Right lobe of liver (tissue), 4 donors: ENCODE measurements around the gene TCOF1.
"Not testable (repeated sequence)": the region's sequence is repeated elsewhere in the genome, so short reads cannot be mapped to it uniquely, and the experiment has no call there.

ENCODE experiments used
- CTCF ChIP-seq, 4 donors: fragments of 200-600 bp in 3 of 4; fragments of 450-650 bp in 1 of 4; IDR thresholded peaks; one replicate each; pipeline versions ENCODE4 v1.5.1 to v1.8.0; 2016 to 2022; ENCODE audit warnings: antibody characterized with exemption in 4 of 4, mild to moderate bottlenecking in 2 of 4
- POLR2A ChIP-seq: fragments of 450-650 bp; IDR thresholded peaks from one replicate; pipeline ENCODE4 v1.6.1; 2017; ENCODE audit warnings: antibody characterized with exemption, mild to moderate bottlenecking
- donor health status: DM: no; HTN: no; CAD: no.
- donor health status: DM: no; HTN: no; CAD: no.
- donor health status: DM: no; HTN: yes; CAD: no.

GRCh38 chr5:150426165-150426564 lies 68.7 kb downstream of the TCOF1 start:
- not testable (repeated sequence) for TF ChIP-seq POLR2A; CTCF (IDR thresholded peaks at IDR 0.05)
